Gastroesophageal sphincter (tissue), 4 donors: Measurements from ENCODE around the gene CYP27A1. TPM values are rescaled to one million over a fixed set of nuclear protein-coding genes. Genes with fewer than 3 reads are reported as not detected.
"Not testable (repeated sequence)": the region's sequence is repeated elsewhere in the genome, so short reads cannot be mapped to it uniquely, and the experiment has no call there.

Source experiments
- ATAC-seq: fragments of 150-250 bp; one replicate; pipeline ENCODE4 v1.9.1; 2016; ENCODE audit warnings: mild to moderate bottlenecking, moderate library complexity
- H3K27ac ChIP-seq, 4 donors: fragments of 200-600 bp; sonication (generic) in 3 of 4; 1 replicate in 3 of 4; 2 replicates in 1 of 4; pipeline ENCODE4 v1.5.1; 2016 to 2019
- H3K27me3 ChIP-seq: fragments of 200-600 bp; sonication (generic); one replicate; pipeline ENCODE4 v1.5.1; 2019
- H3K36me3 ChIP-seq, 2 donors: fragments of 200-600 bp; sonication (generic); one replicate each; pipeline ENCODE4 v1.5.1; 2019; ENCODE audit warnings: control low read depth in 1 of 2
- H3K4me1 ChIP-seq, 3 donors: fragments of 200-600 bp; sonication (generic); 1 replicate in 2 of 3; 2 replicates in 1 of 3; pipeline ENCODE4 v1.5.1; 2016 to 2019; ENCODE audit warnings: control low read depth in 2 of 3
- H3K4me3 ChIP-seq, 2 donors: fragments of 200-600 bp; sonication (generic); one replicate each; pipeline ENCODE4 v1.5.1; 2019; ENCODE audit warnings: mild to moderate bottlenecking in 1 of 2, moderate library complexity in 1 of 2
- H3K9me3 ChIP-seq, 3 donors: fragments of 200-600 bp; sonication (generic); one replicate each; pipeline ENCODE4 v1.5.1; 2017 to 2019; ENCODE audit warnings: control low read depth in 2 of 3
- CTCF ChIP-seq, 4 experiments: fragments of 200-600 bp in 2 of 4; fragments of 450-650 bp in 2 of 4; sonication (generic) in 1 of 4; IDR thresholded peaks; one replicate each; pipeline ENCODE4 v1.5.1; 2017 to 2019; ENCODE audit warnings: antibody characterized with exemption in 4 of 4, mild to moderate bottlenecking in 2 of 4, moderate library complexity in 2 of 4
- EP300 ChIP-seq: sonication (generic); formaldehyde crosslinking; IDR thresholded peaks from one replicate; pipeline ENCODE4 v1.6.1; 2017; ENCODE audit warnings: antibody characterized with exemption, mild to moderate bottlenecking
- POLR2A ChIP-seq, 2 donors: fragments of 450-650 bp; IDR thresholded peaks; one replicate each; pipeline ENCODE4 v1.6.1; 2017; ENCODE audit warnings: antibody characterized with exemption in 2 of 2, mild to moderate bottlenecking in 2 of 2, moderate library complexity in 1 of 2
- POLR2AphosphoS5 ChIP-seq: sonication (generic); formaldehyde crosslinking; IDR thresholded peaks from one replicate; pipeline ENCODE4 v1.6.1; 2017; ENCODE audit warnings: antibody characterized with exemption
- WGBS, 2 donors: methylation state at CpG; one replicate each; pipeline ENCODE4 v1.1.5; 2018; ENCODE audit warnings: low coverage in 1 of 2; 5-methylcytosine and 5-hydroxymethylcytosine counted together
- total RNA-seq, 4 donors: library from RNA; depleted of rRNA; stranded (reverse); fragments of >200 nt; gene quantifications; one replicate each; pipeline ENCODE4 v1.1.0, GENCODE V29; 2016

The CYP27A1 gene
- total RNA-seq, 4 donors from 2014 or later: 20.9 to 29.0 (median 23.5) TPM

GRCh38 chr2:218839888-218840287, 57.9 kb downstream of the CYP27A1 start:
- Histone ChIP-seq H3K4me1 (no peaks in the 10 kb centered on the region), H3K36me3 (no peaks in the 10 kb centered on the region), H3K27ac (no peak overlapping the region), H3K9me3 (peaks cover 0 to 13% (median 0%) of the 10 kb centered on the region in 3 donors), H3K27me3 (peaks cover 23% of the 10 kb centered on the region), H3K4me3 (no peak overlapping the region)
- no peak for ATAC-seq
- 82 to 88% methylated on average over 1 of the region's 1 CpG for WGBS, 2 donors
- TF ChIP-seq EP300: no peak
- no peak for TF ChIP-seq CTCF (IDR thresholded peaks at IDR 0.05)
- no peak for TF ChIP-seq POLR2A (IDR thresholded peaks at IDR 0.05)
- TF ChIP-seq POLR2AphosphoS5: no peak

- 77 to 92% methylated on average over 5 of the region's 5 CpGs for WGBS, 2 donors
- not testable (repeated sequence) for H3K9me3 ChIP-seq, H3K27ac ChIP-seq, ATAC-seq, H3K36me3 ChIP-seq, H3K4me3 ChIP-seq, H3K4me1 ChIP-seq
- peaks cover 19% of the 10 kb centered on the region for H3K27me3 ChIP-seq
Measured at GRCh38 chr2:218844334-218844733, 62.4 kb downstream of the CYP27A1 start.

- H3K27me3 ChIP-seq: peaks cover 42% of the 10 kb centered on the region
- not testable (repeated sequence) for H3K36me3 ChIP-seq, H3K4me1 ChIP-seq, H3K9me3 ChIP-seq, H3K4me3 ChIP-seq, ATAC-seq, H3K27ac ChIP-seq
- 62 to 75% methylated on average over 3 to 5 of the region's 18 CpGs for WGBS, 2 donors
Measured at GRCh38 chr2:218846963-218847362, 65.0 kb downstream of the CYP27A1 start.

GRCh38 chr2:218849721-218850120, 67.8 kb downstream of the CYP27A1 start:
- Histone ChIP-seq H3K36me3 (no peaks in the 10 kb centered on the region), H3K27ac (no peak overlapping the region), H3K4me1 (no peaks in the 10 kb centered on the region), H3K9me3 (no peaks in the 10 kb centered on the region), H3K27me3 (peaks cover 67% of the 10 kb centered on the region), H3K4me3 (no peak overlapping the region)
- ATAC-seq: no peak
- WGBS, 2 donors: 67 to 100% methylated on average over 1 of the region's 7 CpGs
- TF ChIP-seq POLR2A (IDR thresholded peaks at IDR 0.05): no peak
- no peak for TF ChIP-seq EP300
- no peak for TF ChIP-seq POLR2AphosphoS5

- WGBS, 2 donors: 57 to 79% methylated on average over 2 of the region's 2 CpGs
Measured at GRCh38 chr2:218850796-218851195, 68.8 kb downstream of the CYP27A1 start.

GRCh38 chr2:218851286-218851685, 69.3 kb downstream of the CYP27A1 start:
- WGBS, 2 donors: 17% methylated on average over 1 of the region's 3 CpGs; no CpG with 5 or more reads in 1 of the 2 donors
- Histone ChIP-seq H3K4me1 (no peaks in the 10 kb centered on the region), H3K4me3 (no peak overlapping the region), H3K27ac (no peak overlapping the region), H3K9me3 (no peaks in the 10 kb centered on the region), H3K27me3 (peaks cover 83% of the 10 kb centered on the region), H3K36me3 (no peaks in the 10 kb centered on the region)
- no peak for TF ChIP-seq POLR2AphosphoS5
- no peak for TF ChIP-seq POLR2A (IDR thresholded peaks at IDR 0.05)
- no peak for TF ChIP-seq CTCF (IDR thresholded peaks at IDR 0.05)
- TF ChIP-seq EP300: no peak
- no peak for ATAC-seq

More at GRCh38 chr2:218850796-218851195, 68.8 kb downstream of the CYP27A1 start:
- Histone ChIP-seq H3K27ac (no peak overlapping the region), H3K27me3 (peaks cover 78% of the 10 kb centered on the region), H3K36me3 (no peaks in the 10 kb centered on the region), H3K4me3 (no peak overlapping the region), H3K4me1 (no peaks in the 10 kb centered on the region), H3K9me3 (no peaks in the 10 kb centered on the region)
- TF ChIP-seq CTCF (IDR thresholded peaks at IDR 0.05) (no peak), EP300 (no peak), POLR2AphosphoS5 (no peak), POLR2A (IDR thresholded peaks at IDR 0.05) (no peak)
- no peak for ATAC-seq
